ENCODE measurements around the gene SMYD3.

DNA sequence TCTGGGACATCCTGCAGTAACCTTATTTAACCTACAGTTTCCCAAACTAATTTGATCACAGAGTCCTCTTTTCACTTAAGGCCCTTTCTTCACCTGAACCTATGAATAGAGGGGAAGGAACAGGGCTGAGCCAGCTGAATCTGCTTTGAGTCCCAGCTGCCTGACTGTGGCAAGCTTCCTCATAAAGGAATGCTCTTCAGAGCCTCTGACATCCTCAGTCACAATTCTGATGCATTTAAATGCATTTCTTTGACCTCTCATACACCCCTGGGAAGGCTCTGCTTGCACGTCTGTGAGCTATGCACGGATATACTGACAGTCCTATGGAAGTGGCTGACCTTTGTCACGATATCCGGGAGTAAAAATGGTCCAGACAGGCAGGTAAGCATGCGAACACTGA is 673.1 kb downstream of the SMYD3 start:
- TF ChIP-seq CTCF (IDR thresholded peaks at IDR 0.05; ENCODE audit: low read depth, low read length, poor library complexity, severe bottlenecking) (no peak), EZH2phosphoT487 (IDR thresholded peaks at IDR 0.05; ENCODE audit: borderline replicate concordance, low read length) (no peak)

Data from DOHH2 (cell line).